Endothelial cell (in vitro differentiated cells): Measurements from ENCODE around the gene OR1F1. TPM values are rescaled to one million over a fixed set of nuclear protein-coding genes. Genes with fewer than 3 reads are reported as not detected.
A peak's percentile ranks its signal among the peaks of the same experiment; 100 is the strongest.

ENCODE experiments used
- DNase-seq: peaks from one replicate; pipeline ENCODE4 v3.0.0; 2021; ENCODE audit warnings: low spot score
- H3K27ac Mint-ChIP-seq: one replicate; pipeline ENCODE4 v1.8.0; 2021; ENCODE audit warnings: mixed read lengths, inconsistent platforms; ENCODE audit not compliant: unreplicated experiment
- H3K27me3 Mint-ChIP-seq: one replicate; pipeline ENCODE4 v1.8.0; 2021; ENCODE audit warnings: mild to moderate bottlenecking, moderate library complexity, mixed read lengths, inconsistent platforms; ENCODE audit not compliant: unreplicated experiment
- H3K36me3 Mint-ChIP-seq: one replicate; pipeline ENCODE4 v1.8.0; 2021; ENCODE audit warnings: mild to moderate bottlenecking, low read depth, mixed read lengths, inconsistent platforms; ENCODE audit not compliant: unreplicated experiment
- H3K4me1 Mint-ChIP-seq: one replicate; pipeline ENCODE4 v1.8.0; 2021; ENCODE audit warnings: mild to moderate bottlenecking, mixed read lengths, inconsistent platforms; ENCODE audit not compliant: unreplicated experiment
- H3K4me3 Mint-ChIP-seq: one replicate; pipeline ENCODE4 v1.8.0; 2021; ENCODE audit warnings: mild to moderate bottlenecking, mixed read lengths, inconsistent platforms; ENCODE audit not compliant: unreplicated experiment
- H3K9me3 Mint-ChIP-seq: one replicate; pipeline ENCODE4 v1.8.0; 2021; ENCODE audit warnings: mixed read lengths, inconsistent platforms; ENCODE audit not compliant: unreplicated experiment
- total RNA-seq: library from RNA; stranded (reverse); fragmentation: NEBNext Ultra II Directional; extraction: Animal tissue kit (Norgen Biotek cat#: 25700); gene quantifications from one replicate; pipeline ENCODE4 v1.2.1, GENCODE V29; 2021; ENCODE audit not compliant: unreplicated experiment
- TF ChIP-seq, protein P1 (sequence below): fragments of 200-600 bp; sonication (generic); IDR thresholded peaks from one replicate; pipeline ENCODE4 v1.5.0; 2021; ENCODE audit warnings: antibody characterized with exemption; ENCODE audit not compliant: unreplicated experiment

The OR1F1 gene
- total RNA-seq, 1 donor from 2014 or later: not detected

DNA sequence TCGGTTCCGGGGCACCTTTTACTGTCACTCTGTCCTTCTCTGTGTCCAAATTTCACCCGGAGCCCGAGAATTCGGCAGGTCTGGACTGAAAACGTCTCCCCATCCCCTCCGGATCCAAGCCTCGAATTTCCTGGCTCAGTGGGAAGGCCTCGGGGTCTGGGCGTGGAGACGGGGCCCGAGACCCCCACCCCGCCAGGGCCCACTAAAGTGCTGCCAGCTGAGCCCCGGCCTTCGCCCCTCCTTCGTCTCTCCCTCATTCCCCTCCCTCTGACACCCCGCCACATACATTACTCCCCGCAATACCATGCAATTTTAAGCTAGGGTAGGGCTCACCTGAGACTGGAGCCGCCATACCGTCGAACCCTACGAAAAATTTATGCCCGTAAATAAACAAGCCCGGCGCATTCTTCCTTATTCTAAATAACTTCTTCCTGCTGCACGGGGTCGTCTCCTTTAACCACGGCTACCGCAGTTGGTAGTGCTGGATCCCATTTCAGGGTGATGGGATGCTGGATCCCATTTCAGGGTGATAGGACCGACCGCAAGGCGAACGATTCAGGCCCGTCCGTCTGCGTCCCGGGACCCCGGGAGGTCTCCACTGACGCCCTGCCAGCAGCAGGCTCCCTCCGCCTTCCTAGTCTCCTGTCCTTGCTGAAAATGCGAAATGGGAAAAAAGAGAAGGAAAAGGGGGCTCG, 4.4 kb upstream of the OR1F1 start:
- Mint-ChIP-seq H3K4me1 (peaks cover 8% of the 10 kb centered on the region), H3K27ac (peak overlapping the region; percentile 65), H3K27me3 (peaks cover 27% of the 10 kb centered on the region), H3K36me3 (peaks cover 11% of the 10 kb centered on the region), H3K9me3 (no peaks in the 10 kb centered on the region), H3K4me3 (peak overlapping the region; percentile 72)
- peak; percentile 30 for DNase-seq
- TF ChIP-seq, protein P1, sequence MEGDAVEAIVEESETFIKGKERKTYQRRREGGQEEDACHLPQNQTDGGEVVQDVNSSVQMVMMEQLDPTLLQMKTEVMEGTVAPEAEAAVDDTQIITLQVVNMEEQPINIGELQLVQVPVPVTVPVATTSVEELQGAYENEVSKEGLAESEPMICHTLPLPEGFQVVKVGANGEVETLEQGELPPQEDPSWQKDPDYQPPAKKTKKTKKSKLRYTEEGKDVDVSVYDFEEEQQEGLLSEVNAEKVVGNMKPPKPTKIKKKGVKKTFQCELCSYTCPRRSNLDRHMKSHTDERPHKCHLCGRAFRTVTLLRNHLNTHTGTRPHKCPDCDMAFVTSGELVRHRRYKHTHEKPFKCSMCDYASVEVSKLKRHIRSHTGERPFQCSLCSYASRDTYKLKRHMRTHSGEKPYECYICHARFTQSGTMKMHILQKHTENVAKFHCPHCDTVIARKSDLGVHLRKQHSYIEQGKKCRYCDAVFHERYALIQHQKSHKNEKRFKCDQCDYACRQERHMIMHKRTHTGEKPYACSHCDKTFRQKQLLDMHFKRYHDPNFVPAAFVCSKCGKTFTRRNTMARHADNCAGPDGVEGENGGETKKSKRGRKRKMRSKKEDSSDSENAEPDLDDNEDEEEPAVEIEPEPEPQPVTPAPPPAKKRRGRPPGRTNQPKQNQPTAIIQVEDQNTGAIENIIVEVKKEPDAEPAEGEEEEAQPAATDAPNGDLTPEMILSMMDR: no peak

DNA sequence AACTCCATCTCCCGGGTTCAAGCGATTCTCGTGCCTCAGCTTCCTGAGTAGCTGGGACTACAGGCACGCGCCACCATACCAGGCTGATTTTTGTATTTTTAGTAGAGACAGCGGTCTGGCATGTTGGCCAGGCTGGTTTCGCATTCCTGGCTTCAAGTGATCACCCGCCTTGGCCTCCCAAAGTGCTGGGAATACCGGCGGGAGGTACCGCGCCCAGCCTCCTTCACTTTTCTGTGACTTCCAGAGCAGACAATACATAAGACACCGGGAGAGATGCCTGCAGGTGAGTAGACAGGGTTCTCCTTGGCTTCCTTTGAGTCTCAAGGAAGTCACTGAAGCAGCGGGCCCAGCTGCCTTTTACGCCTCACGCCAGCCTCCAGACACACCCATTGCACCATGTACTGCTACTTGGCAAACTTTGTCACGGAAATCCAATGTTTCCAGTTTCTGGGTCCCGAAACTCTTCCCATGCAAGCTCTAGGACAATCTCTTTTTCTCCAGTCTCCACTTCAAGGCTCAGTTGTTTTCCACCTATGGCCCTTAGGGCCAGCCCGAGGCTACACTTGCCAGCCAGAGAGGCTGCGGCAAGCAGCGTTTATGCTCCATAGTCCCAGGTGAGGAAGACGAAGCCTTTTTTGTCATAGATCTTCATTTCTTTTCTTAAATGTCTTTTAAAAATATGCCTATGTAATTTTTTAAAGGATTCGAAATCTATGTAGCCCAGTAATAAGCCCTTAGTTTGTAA, 886 bp upstream of the OR1F1 start:
- Mint-ChIP-seq H3K36me3 (peaks cover 14% of the 10 kb centered on the region), H3K9me3 (peaks cover 4% of the 10 kb centered on the region), H3K27ac (no peak overlapping the region), H3K27me3 (peaks cover 43% of the 10 kb centered on the region), H3K4me1 (peaks cover 25% of the 10 kb centered on the region), H3K4me3 (no peak overlapping the region)
- no peak for DNase-seq
- TF ChIP-seq, protein P1: no peak

DNA sequence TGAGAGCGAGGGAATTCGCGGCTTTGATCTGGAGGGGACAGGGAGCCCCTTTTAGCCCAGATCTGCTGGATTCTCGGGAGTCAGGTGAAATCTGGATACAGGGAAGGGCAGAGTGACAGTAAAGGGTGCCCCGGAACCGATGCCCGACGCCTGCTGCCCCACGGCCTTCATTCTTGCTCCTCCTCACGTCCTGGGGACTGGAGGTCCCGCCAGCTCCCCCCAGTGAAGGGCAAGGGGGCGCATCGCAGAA, 596 bp downstream of the OR1F1 start:
- peak overlapping the region; percentile 25 for H3K4me3 Mint-ChIP-seq
- H3K9me3 Mint-ChIP-seq: peaks cover 4% of the 10 kb centered on the region
- peaks cover 25% of the 10 kb centered on the region for H3K4me1 Mint-ChIP-seq
- peaks cover 41% of the 10 kb centered on the region for H3K27me3 Mint-ChIP-seq
- H3K27ac Mint-ChIP-seq: no peak overlapping the region
- peaks cover 12% of the 10 kb centered on the region for H3K36me3 Mint-ChIP-seq
- TF ChIP-seq, protein P1: no peak
- no peak for DNase-seq

DNA sequence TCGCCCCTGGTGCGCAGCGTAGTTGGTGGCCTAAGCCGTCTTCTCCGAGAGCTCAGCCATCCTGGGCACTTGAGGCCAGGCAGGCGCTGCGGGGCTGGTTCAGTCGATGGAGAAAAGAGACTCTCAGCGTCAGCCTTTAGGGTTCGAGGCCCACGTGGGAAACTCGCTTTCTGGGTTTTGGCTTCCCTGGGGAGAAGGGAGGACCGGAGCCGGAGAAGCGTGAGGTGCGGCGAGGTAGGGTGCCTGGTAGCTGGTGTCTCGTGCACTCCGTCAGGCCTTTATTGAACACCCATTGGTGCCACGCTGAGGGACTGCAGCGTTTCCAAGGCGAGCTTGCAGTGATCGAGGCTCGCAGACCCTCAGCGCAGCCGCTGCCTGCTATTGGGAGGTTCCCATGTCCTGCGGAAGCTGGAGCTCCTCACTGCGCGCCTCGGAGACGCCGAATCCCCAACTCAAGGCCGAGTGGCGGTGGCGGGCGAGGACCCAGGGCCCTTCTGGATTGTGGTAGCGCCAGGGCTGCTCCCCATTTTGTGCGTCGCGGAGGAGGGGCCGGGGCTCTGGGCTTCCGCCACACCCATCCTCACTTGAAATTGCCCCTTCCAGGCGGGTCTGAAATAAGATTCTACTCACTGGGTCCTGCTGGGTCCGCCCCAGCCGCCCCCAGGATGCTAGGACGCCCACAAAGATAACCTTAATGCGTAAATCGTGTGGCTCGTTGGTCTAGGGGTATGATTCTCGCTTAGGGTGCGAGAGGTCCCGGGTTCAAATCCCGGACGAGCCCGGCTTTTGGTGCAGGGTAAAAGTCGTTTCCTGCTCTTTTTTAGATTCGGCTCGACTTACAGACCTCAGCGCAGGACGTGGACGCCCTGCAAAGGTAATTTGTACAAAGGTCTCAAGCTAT, 1.2 kb downstream of the OR1F1 start:
- Mint-ChIP-seq H3K36me3 (peaks cover 6% of the 10 kb centered on the region), H3K27ac (peak overlapping the region; percentile 30), H3K4me3 (peak overlapping the region; percentile 83), H3K4me1 (peaks cover 22% of the 10 kb centered on the region), H3K9me3 (peaks cover 4% of the 10 kb centered on the region), H3K27me3 (peaks cover 38% of the 10 kb centered on the region)
- TF ChIP-seq, protein P1: no peak
- peak; percentile 45 for DNase-seq
